ENCODE results near the gene BCL2L1. TPM values are rescaled to one million over a fixed set of nuclear protein-coding genes. Genes with fewer than 3 reads are reported as not detected.

Gene BCL2L1
- total RNA-seq, 1 experiment from 2014 or later = 226 TPM

GRCh38 chr20:31749223-31749622 lies 26.6 kb upstream of the BCL2L1 start:
- Histone ChIP-seq H3K36me3 (ENCODE audit: control insufficient read depth in 1 of 2, insufficient read depth in 2 of 2, low read length in 2 of 2) (peaks cover 5 to 60% of the 10 kb centered on the region in 2 experiments), H3K4me2 (ENCODE audit: low read length) (no peak overlapping the region), H3K27ac (ENCODE audit: low read depth, low read length) (no peak overlapping the region), H3K27me3 (ENCODE audit: insufficient read depth, low read length) (no peaks in the 10 kb centered on the region), H3K79me2 (ENCODE audit: insufficient read depth, low read length) (peaks cover 98% of the 10 kb centered on the region), H2AFZ (ENCODE audit: low read depth, low read length, poor library complexity, severe bottlenecking) (no peak overlapping the region), H3K9ac (ENCODE audit: low read length) (no peak overlapping the region), H3K4me3 (replicated peaks in 1 of 2; ENCODE audit: low read depth in 1 of 2, low read length in 2 of 2) (no peak overlapping the region), H3K4me1 (ENCODE audit: control insufficient read depth in 1 of 2, insufficient read depth in 2 of 2, low read length in 2 of 2) (0 out of 4 replicates have a peak, but pooled peaks cover 0 to 3% of the 10 kb centered on the region in 2 experiments), H4K20me1 (ENCODE audit: insufficient read depth) (peaks cover 12% of the 10 kb centered on the region; the same call in 1 of the 2 replicates), H3K9me3 (ENCODE audit: control insufficient read depth in 1 of 2, insufficient read depth in 1 of 2, low read depth in 1 of 2, low read length in 2 of 2) (no peaks in the 10 kb centered on the region), H3K9me2 (ENCODE audit: insufficient read depth) (no peaks in the 10 kb centered on the region)
- DNase-seq (ENCODE audit: low read depth, low spot score) (no peak), ATAC-seq (no peak)
- TF ChIP-seq ATF3 (IDR thresholded peaks at IDR 0.05) = no peak
- TF ChIP-seq ZFX (IDR thresholded peaks at IDR 0.05) = no peak
- no peak for TF ChIP-seq REST (IDR thresholded peaks at IDR 0.05; ENCODE audit: low read depth)
- TF ChIP-seq ELF1 (IDR thresholded peaks at IDR 0.05; ENCODE audit: borderline replicate concordance, low read depth) = no peak
- no peak for TF ChIP-seq JUND (IDR thresholded peaks at IDR 0.05)
- no peak for TF ChIP-seq EZH2 (IDR thresholded peaks at IDR 0.05)
- TF ChIP-seq TCF7L2 (IDR thresholded peaks at IDR 0.05; ENCODE audit: borderline replicate concordance, extremely low read depth, insufficient read depth, insufficient read length) = no peak
- TF ChIP-seq YY1 (IDR thresholded peaks at IDR 0.05; ENCODE audit: extremely low read depth, insufficient replicate concordance, low read depth, low read length) = no peak
- TF ChIP-seq SIN3A (IDR thresholded peaks at IDR 0.05; ENCODE audit: low read depth) = no peak
- RAD21 ChIA-PET (ENCODE audit: low non-redundant PET in 1 of 2, low total read pairs in 2 of 2, uncharacterized antibody in 2 of 2, unreplicated experiment in 2 of 2) = no interaction called here
- CTCF ChIA-PET = no interaction called here
- POLR2A ChIA-PET = interaction anchor here (1.6 to 1.7 kb wide), 2 partner anchors 10 to 11 kb away, joined by 4 to 5 read pairs; partner anchors contain the start of gene TPX2
- intact Hi-C loops (cut with micrococcal nuclease) = no loop called here
- BruUV-seq (replicated peaks) = no TSS peak

All from HCT116 (cell line).